HCT116 (cell line): ENCODE measurements around the gene CDK19. TPM values are rescaled to one million over a fixed set of nuclear protein-coding genes. Genes with fewer than 3 reads are reported as not detected.

Source experiments
- ATAC-seq: fragments of 200-7000 bp; cut with Tn5 transposase; 2 replicates; pipeline ENCODE4 v1.9.1; 2020; ENCODE audit warnings: mild to moderate bottlenecking, moderate library complexity
- BruUV-seq: library from RNA; stranded (reverse); fragments of 400-500 nt; replicated peaks from 2 replicates; lab custom pipeline; 2021; lab: Mats Ljungman, UMichigan
- CTCF ChIA-PET: fragments of 300-600 bp; sonication (Branson Sonifier 250); formaldehyde crosslinking; loops from one replicate; lab custom pipeline; 2021; ENCODE audit warnings: antibody characterized with exemption; lab: Charles Lee
- POLR2A ChIA-PET: fragments of 300-600, 350-600 bp; sonication (Branson Sonifier 250); formaldehyde crosslinking; loops from one replicate; lab custom pipeline; 2021; ENCODE audit warnings: antibody characterized with exemption; lab: Charles Lee
- RAD21 ChIA-PET, 2 experiments: fragments of 300-600 bp; sonication (Branson Sonifier 250); formaldehyde crosslinking; loops; one replicate each; lab custom pipeline; 2023; ENCODE audit warnings: low total read pairs in 2 of 2; ENCODE audit not compliant: uncharacterized antibody in 2 of 2, unreplicated experiment in 2 of 2, low non-redundant PET in 1 of 2; lab: Charles Lee
- DNase-seq: peaks from one replicate; pipeline ENCODE4 v3.0.0-alpha.2; 2010; ENCODE audit warnings: low read depth, low spot score
- H2AFZ ChIP-seq: fragments of 200-600 bp; shearing (Covaris generic), sonication (generic); 2 replicates; pipeline ENCODE4 v1.6.1; 2017; ENCODE audit warnings: low read depth, mixed run types, mixed read lengths, antibody characterized with exemption, low read length; ENCODE audit not compliant: poor library complexity, severe bottlenecking
- H3K27ac ChIP-seq: 2 replicates; pipeline ENCODE4 v1.5.1; 2012; ENCODE audit warnings: low read depth, low read length
- H3K27me3 ChIP-seq: fragments of 200-600 bp; sonication (generic); 2 replicates; pipeline ENCODE4 v1.6.1; 2016; ENCODE audit warnings: mixed run types, low read length, mixed read lengths; ENCODE audit not compliant: insufficient read depth
- H3K36me3 ChIP-seq, 2 experiments: fragments of 200-500 bp in 1 of 2; fragments of 200-600 bp in 1 of 2; sonication (Bioruptor generic) in 1 of 2; sonication (generic) in 1 of 2; 2 replicates each; pipeline versions ENCODE4 v1.5.1 to v1.6.1; 2014 to 2016; ENCODE audit warnings: low read length in 2 of 2, inconsistent platforms in 1 of 2, mixed read lengths in 1 of 2, mixed run types in 1 of 2; ENCODE audit not compliant: insufficient read depth in 2 of 2, control insufficient read depth in 1 of 2
- H3K4me1 ChIP-seq, 2 experiments: fragments of 200-600 bp in 1 of 2; sonication (generic) in 1 of 2; 2 replicates each; pipeline versions ENCODE4 v1.5.1 to v1.6.1; 2012 to 2017; ENCODE audit warnings: low read length in 2 of 2, inconsistent platforms in 1 of 2, mild to moderate bottlenecking in 1 of 2, mixed read lengths in 1 of 2, mixed run types in 1 of 2, moderate library complexity in 1 of 2; ENCODE audit not compliant: insufficient read depth in 2 of 2, control insufficient read depth in 1 of 2
- H3K4me2 ChIP-seq: fragments of 200-600 bp; sonication (generic); 2 replicates; pipeline ENCODE4 v1.6.1; 2017; ENCODE audit warnings: mixed run types, low read length, mixed read lengths
- H3K4me3 ChIP-seq, 2 experiments: fragments of 200-600 bp in 1 of 2; sonication (generic) in 1 of 2; replicated peaks in 1 of 2; 2 replicates each; pipeline ENCODE4 v1.5.1; 2011 to 2016; ENCODE audit warnings: low read length in 2 of 2, control low read depth in 1 of 2, low read depth in 1 of 2, mild to moderate bottlenecking in 1 of 2, mixed read lengths in 1 of 2, mixed run types in 1 of 2
- H3K79me2 ChIP-seq: fragments of 200-600 bp; sonication (generic); 2 replicates; pipeline ENCODE4 v1.6.1; 2017; ENCODE audit warnings: mild to moderate bottlenecking, mixed run types, low read length, moderate library complexity, mixed read lengths; ENCODE audit not compliant: insufficient read depth
- H3K9ac ChIP-seq: fragments of 200-600 bp; sonication (generic); 2 replicates; pipeline ENCODE4 v1.6.1; 2016; ENCODE audit warnings: low read length, mixed read lengths
- H3K9me2 ChIP-seq: fragments of 200-600 bp; sonication (generic), shearing (Covaris generic); 2 replicates; pipeline ENCODE4 v1.6.1; 2017; ENCODE audit warnings: mixed run types, mild to moderate bottlenecking, moderate library complexity; ENCODE audit not compliant: insufficient read depth
- H3K9me3 ChIP-seq, 2 experiments: fragments of 200-500 bp in 1 of 2; fragments of 200-600 bp in 1 of 2; sonication (Bioruptor generic) in 1 of 2; sonication (generic) in 1 of 2; 2 replicates each; pipeline ENCODE4 v1.6.1; 2014 to 2017; ENCODE audit warnings: low read length in 2 of 2, mixed read lengths in 2 of 2, inconsistent platforms in 1 of 2, low read depth in 1 of 2, mild to moderate bottlenecking in 1 of 2, mixed run types in 1 of 2, moderate library complexity in 1 of 2; ENCODE audit not compliant: control insufficient read depth in 1 of 2, insufficient read depth in 1 of 2
- H4K20me1 ChIP-seq: fragments of 200-600 bp; sonication (generic), shearing (Covaris generic); 2 replicates; pipeline ENCODE4 v1.6.1; 2017; ENCODE audit warnings: mixed run types, mild to moderate bottlenecking, moderate library complexity; ENCODE audit not compliant: insufficient read depth
- CBX3 ChIP-seq: IDR thresholded peaks from 2 replicates; pipeline ENCODE4 v1.6.1; 2012; ENCODE audit warnings: low read depth
- EZH2 ChIP-seq: fragments of 200-600 bp; sonication (generic); IDR thresholded peaks from 2 replicates; pipeline ENCODE4 v1.6.1; 2017; ENCODE audit warnings: antibody characterized with exemption, mixed run types
- EZH2phosphoT487 ChIP-seq: fragments of 200-600 bp; IDR thresholded peaks from 2 replicates; pipeline ENCODE4 v1.6.1; 2018; ENCODE audit warnings: antibody characterized with exemption, borderline replicate concordance
- FOSL1 ChIP-seq: IDR thresholded peaks from 2 replicates; pipeline ENCODE4 v1.6.1; 2012; ENCODE audit warnings: low read depth
- POLR2A ChIP-seq: IDR thresholded peaks from 2 replicates; pipeline ENCODE4 v1.7.0; 2011; ENCODE audit warnings: borderline replicate concordance; ENCODE audit not compliant: insufficient read depth, insufficient read length; ENCODE audit errors: extremely low read depth
- RAD21 ChIP-seq: IDR thresholded peaks from 2 replicates; pipeline ENCODE4 v1.6.1; 2012; ENCODE audit warnings: low read depth, mild to moderate bottlenecking
- SP1 ChIP-seq: IDR thresholded peaks from 2 replicates; pipeline ENCODE4 v1.6.1; 2012; ENCODE audit warnings: low read depth
- TCF7L2 ChIP-seq: IDR thresholded peaks from 2 replicates; pipeline ENCODE4 v1.7.0; 2011; ENCODE audit warnings: borderline replicate concordance, inconsistent platforms; ENCODE audit not compliant: insufficient read depth, insufficient read length; ENCODE audit errors: extremely low read depth
- YY1 ChIP-seq: IDR thresholded peaks from 2 replicates; pipeline ENCODE4 v1.6.1; 2011; ENCODE audit warnings: low read length, low read depth, moderate library complexity, mild to moderate bottlenecking; ENCODE audit not compliant: insufficient replicate concordance; ENCODE audit errors: extremely low read depth
- ZFX ChIP-seq: fragments of 450-650 bp; IDR thresholded peaks from 2 replicates; pipeline ENCODE4 v1.6.1; 2017
- intact Hi-C: fragments of 100-400 bp; cut with micrococcal nuclease; formaldehyde crosslinking; loops from 2 replicates; pipeline ENCODE4 v1.10.0; 2022
- total RNA-seq: library from RNA; stranded (reverse); gene quantifications from one replicate; pipeline ENCODE4 v1.2.1, GENCODE V29; 2021; ENCODE audit not compliant: unreplicated experiment
- TF ChIP-seq, protein P1 (sequence below), 3 experiments: fragments of 200-600 bp in 1 of 3; sonication (generic) in 1 of 3; IDR thresholded peaks in 2 of 3; conservative IDR thresholded peaks in 1 of 3; 2 replicates each; pipeline ENCODE4 v1.5.1; 2012 to 2017; ENCODE audit warnings: low read depth in 2 of 3, low read length in 2 of 3, antibody characterized with exemption in 1 of 3, borderline replicate concordance in 1 of 3, control low read depth in 1 of 3, mild to moderate bottlenecking in 1 of 3, mixed read lengths in 1 of 3, mixed run types in 1 of 3, moderate library complexity in 1 of 3; ENCODE audit not compliant: insufficient read depth in 1 of 3
- TF ChIP-seq, protein P2 (sequence below): IDR thresholded peaks from 2 replicates; pipeline ENCODE4 v1.6.1; 2012; ENCODE audit warnings: low read depth
- TF ChIP-seq, protein P3 (sequence below): IDR thresholded peaks from 2 replicates; pipeline ENCODE4 v1.6.1; 2011; ENCODE audit warnings: mild to moderate bottlenecking, low read length, moderate library complexity; ENCODE audit not compliant: insufficient replicate concordance; ENCODE audit errors: extremely low read depth

Gene CDK19
- total RNA-seq, 1 experiment from 2014 or later: 20.0 TPM

DNA sequence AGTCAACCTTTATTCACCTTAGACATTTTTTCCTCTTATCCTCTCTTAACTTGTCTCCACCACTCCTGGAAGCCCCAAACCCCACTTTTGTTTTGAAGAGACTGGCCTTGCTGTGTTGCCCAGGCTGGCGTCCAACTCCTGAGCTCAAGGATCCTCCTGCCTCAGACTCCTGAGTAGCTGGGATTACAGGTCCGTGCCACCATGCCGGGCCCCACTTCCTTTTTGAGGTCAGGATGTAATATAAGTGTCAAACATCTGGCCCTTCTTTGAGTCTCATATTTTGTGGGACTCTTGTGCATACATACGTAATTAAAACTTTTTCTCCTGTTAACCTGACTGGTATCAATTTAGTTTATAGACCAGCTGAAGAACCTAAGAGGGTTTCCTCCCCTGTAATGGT, 1.4 kb upstream of the CDK19 start:
- no peak overlapping the region for H2AFZ ChIP-seq
- peak overlapping the region; percentile 92 for H3K4me2 ChIP-seq
- no peak overlapping the region for H3K4me3 ChIP-seq
- ChIA-PET POLR2A (no interaction called here), CTCF (no interaction called here), RAD21 (no interaction called here)
- H3K27me3 ChIP-seq: no peaks in the 10 kb centered on the region
- H3K4me1 ChIP-seq: peaks cover 12 to 13% of the 10 kb centered on the region in 2 experiments; a peak in 3 of 4 replicates
- H3K79me2 ChIP-seq: peaks cover 18% of the 10 kb centered on the region
- no peak for TF ChIP-seq YY1
- no peak for TF ChIP-seq CBX3
- TF ChIP-seq TCF7L2: no peak
- no peak for TF ChIP-seq ZFX
- TF ChIP-seq, protein P1, sequence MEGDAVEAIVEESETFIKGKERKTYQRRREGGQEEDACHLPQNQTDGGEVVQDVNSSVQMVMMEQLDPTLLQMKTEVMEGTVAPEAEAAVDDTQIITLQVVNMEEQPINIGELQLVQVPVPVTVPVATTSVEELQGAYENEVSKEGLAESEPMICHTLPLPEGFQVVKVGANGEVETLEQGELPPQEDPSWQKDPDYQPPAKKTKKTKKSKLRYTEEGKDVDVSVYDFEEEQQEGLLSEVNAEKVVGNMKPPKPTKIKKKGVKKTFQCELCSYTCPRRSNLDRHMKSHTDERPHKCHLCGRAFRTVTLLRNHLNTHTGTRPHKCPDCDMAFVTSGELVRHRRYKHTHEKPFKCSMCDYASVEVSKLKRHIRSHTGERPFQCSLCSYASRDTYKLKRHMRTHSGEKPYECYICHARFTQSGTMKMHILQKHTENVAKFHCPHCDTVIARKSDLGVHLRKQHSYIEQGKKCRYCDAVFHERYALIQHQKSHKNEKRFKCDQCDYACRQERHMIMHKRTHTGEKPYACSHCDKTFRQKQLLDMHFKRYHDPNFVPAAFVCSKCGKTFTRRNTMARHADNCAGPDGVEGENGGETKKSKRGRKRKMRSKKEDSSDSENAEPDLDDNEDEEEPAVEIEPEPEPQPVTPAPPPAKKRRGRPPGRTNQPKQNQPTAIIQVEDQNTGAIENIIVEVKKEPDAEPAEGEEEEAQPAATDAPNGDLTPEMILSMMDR (IDR thresholded peaks at IDR 0.05 in 2 of 3, conservative IDR thresholded peaks at IDR 0.05 in 1 of 3; ENCODE audit: borderline replicate concordance in 1 of 3, insufficient read depth in 1 of 3, low read depth in 2 of 3, low read length in 2 of 3): no peak
- TF ChIP-seq EZH2phosphoT487: no peak
- TF ChIP-seq EZH2: no peak
- TF ChIP-seq FOSL1: no peak
- no peak for TF ChIP-seq RAD21
- no peak for TF ChIP-seq POLR2A
- TF ChIP-seq, protein P2, sequence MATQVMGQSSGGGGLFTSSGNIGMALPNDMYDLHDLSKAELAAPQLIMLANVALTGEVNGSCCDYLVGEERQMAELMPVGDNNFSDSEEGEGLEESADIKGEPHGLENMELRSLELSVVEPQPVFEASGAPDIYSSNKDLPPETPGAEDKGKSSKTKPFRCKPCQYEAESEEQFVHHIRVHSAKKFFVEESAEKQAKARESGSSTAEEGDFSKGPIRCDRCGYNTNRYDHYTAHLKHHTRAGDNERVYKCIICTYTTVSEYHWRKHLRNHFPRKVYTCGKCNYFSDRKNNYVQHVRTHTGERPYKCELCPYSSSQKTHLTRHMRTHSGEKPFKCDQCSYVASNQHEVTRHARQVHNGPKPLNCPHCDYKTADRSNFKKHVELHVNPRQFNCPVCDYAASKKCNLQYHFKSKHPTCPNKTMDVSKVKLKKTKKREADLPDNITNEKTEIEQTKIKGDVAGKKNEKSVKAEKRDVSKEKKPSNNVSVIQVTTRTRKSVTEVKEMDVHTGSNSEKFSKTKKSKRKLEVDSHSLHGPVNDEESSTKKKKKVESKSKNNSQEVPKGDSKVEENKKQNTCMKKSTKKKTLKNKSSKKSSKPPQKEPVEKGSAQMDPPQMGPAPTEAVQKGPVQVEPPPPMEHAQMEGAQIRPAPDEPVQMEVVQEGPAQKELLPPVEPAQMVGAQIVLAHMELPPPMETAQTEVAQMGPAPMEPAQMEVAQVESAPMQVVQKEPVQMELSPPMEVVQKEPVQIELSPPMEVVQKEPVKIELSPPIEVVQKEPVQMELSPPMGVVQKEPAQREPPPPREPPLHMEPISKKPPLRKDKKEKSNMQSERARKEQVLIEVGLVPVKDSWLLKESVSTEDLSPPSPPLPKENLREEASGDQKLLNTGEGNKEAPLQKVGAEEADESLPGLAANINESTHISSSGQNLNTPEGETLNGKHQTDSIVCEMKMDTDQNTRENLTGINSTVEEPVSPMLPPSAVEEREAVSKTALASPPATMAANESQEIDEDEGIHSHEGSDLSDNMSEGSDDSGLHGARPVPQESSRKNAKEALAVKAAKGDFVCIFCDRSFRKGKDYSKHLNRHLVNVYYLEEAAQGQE: no peak
- TF ChIP-seq SP1: no peak
- TF ChIP-seq, protein P3, sequence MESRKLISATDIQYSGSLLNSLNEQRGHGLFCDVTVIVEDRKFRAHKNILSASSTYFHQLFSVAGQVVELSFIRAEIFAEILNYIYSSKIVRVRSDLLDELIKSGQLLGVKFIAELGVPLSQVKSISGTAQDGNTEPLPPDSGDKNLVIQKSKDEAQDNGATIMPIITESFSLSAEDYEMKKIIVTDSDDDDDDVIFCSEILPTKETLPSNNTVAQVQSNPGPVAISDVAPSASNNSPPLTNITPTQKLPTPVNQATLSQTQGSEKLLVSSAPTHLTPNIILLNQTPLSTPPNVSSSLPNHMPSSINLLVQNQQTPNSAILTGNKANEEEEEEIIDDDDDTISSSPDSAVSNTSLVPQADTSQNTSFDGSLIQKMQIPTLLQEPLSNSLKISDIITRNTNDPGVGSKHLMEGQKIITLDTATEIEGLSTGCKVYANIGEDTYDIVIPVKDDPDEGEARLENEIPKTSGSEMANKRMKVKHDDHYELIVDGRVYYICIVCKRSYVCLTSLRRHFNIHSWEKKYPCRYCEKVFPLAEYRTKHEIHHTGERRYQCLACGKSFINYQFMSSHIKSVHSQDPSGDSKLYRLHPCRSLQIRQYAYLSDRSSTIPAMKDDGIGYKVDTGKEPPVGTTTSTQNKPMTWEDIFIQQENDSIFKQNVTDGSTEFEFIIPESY: no peak
- H3K9me2 ChIP-seq: no peaks in the 10 kb centered on the region
- BruUV-seq: no TSS peak
- no peaks in the 10 kb centered on the region for H3K36me3 ChIP-seq
- H3K9ac ChIP-seq: peak overlapping the region; percentile 77
- H4K20me1 ChIP-seq: no peaks in the 10 kb centered on the region
- H3K27ac ChIP-seq: peak overlapping the region; percentile 78; the same call in 1 of the 2 replicates
- ATAC-seq: no peak
- no peaks in the 10 kb centered on the region for H3K9me3 ChIP-seq
- no peak for DNase-seq
- intact Hi-C loops: loop anchor here (5.0 kb wide), 1 partner anchor 114 kb away; no protein-coding TSS in a partner anchor
